Pancreas (tissue), 10 donors: ENCODE measurements around the gene OXNAD1. TPM values are rescaled to one million over a fixed set of nuclear protein-coding genes. Genes with fewer than 3 reads are reported as not detected.
"Not testable (repeated sequence)": the region's sequence is repeated elsewhere in the genome, so short reads cannot be mapped to it uniquely, and the experiment has no call there.

Source experiments
- ATAC-seq, 4 donors: fragments of 200-7000 bp; cut with Tn5 transposase; one replicate each; pipeline versions ENCODE4 v1.8.0 to v1.9.1; 2020; ENCODE audit warnings: mild to moderate bottlenecking in 4 of 4, moderate library complexity in 4 of 4
- DNase-seq, 6 donors: peaks; one replicate each; pipeline ENCODE4 v3.0.0-alpha.2; 2020
- FAIRE-seq: peaks from 2 replicates; lab custom pipeline; 2012; peaks lifted over from hg19 to GRCh38; lab: Jason Lieb, UNC
- H3K27ac ChIP-seq, 4 donors: fragments of 200-600 bp; sonication (generic); 1 replicate in 3 of 4; 2 replicates in 1 of 4; pipeline versions ENCODE4 v1.5.0 to v1.8.0; 2020
- H3K27me3 ChIP-seq, 4 donors: fragments of 200-600 bp; one replicate each; pipeline ENCODE4 v1.8.0; 2021
- H3K36me3 ChIP-seq, 3 donors: fragments of 200-600 bp; sonication (generic) in 1 of 3; one replicate each; pipeline versions ENCODE4 v1.5.0 to v1.8.0; 2020 to 2021
- H3K4me1 ChIP-seq, 3 donors: fragments of 200-600 bp; one replicate each; pipeline ENCODE4 v1.8.0; 2021
- H3K4me3 ChIP-seq, 4 donors: fragments of 200-600 bp; sonication (generic) in 2 of 4; one replicate each; pipeline versions ENCODE4 v1.5.0 to v1.8.0; 2020 to 2021
- H3K9me3 ChIP-seq, 4 donors: fragments of 200-600 bp; one replicate each; pipeline ENCODE4 v1.8.0; 2021
- CTCF ChIP-seq, 4 donors: fragments of 200-600 bp; sonication (generic) in 3 of 4; IDR thresholded peaks; one replicate each; pipeline versions ENCODE4 v1.5.0 to v1.8.0; 2021; ENCODE audit warnings: antibody characterized with exemption in 4 of 4
- WGBS, 2 donors: extraction: QIAGEN DNeasy Blood & Tissue Kit; methylation state at CpG; one replicate each; pipeline ENCODE4 v1.1.7; 2013; 5-methylcytosine and 5-hydroxymethylcytosine counted together
- intact Hi-C, 3 donors: fragments of 100-400 bp; cut with DNase I; formaldehyde crosslinking; loops; one replicate each; pipeline versions ENCODE4 v1.11.1 to v1.14.2; 2022
- polyA plus RNA-seq, 2 donors: library from polyadenylated mRNA; stranded (reverse); fragments of 200-250 nt; gene quantifications; one replicate each; pipeline ENCODE4 v1.2.3, GENCODE V29; 2013
- total RNA-seq, 6 donors: library from RNA; stranded (reverse); fragmentation: NEBNext Ultra II Directional in 4 of 6; extraction: Animal tissue kit (Norgen Biotek cat#: 25700) in 4 of 6; gene quantifications; one replicate each; pipeline versions ENCODE4 v1.2.1 to v1.2.4, GENCODE V29; 2021 to 2023
- donor health status: healthy with polysubstance abuse.
- donor health status: DM: no; HTN: no; CAD: no; lungs with moderate emphysema.
- donor health status: DM: no; HTN: no; CAD: no.
- donor health status: control.
- donor health status: control.
- donor health status: Bipolar disorder and iron deficiency.
- donor health status: DM: yes; HTN: yes; CAD: no.
- donor health status: DM: no; HTN: no; CAD: no.
- donor health status: DM: no; HTN: no; CAD: no.
- donor health status: DM: yes; HTN: yes; CAD: no.

Gene OXNAD1
- total and polyA plus RNA-seq, 8 donors = 2.8 to 6.7 (median 4.0) TPM

- Histone ChIP-seq H3K4me3 (no peak overlapping the region), H3K27ac (no peak overlapping the region), H3K4me1 (no peaks in the 10 kb centered on the region), H3K9me3 (no peaks in the 10 kb centered on the region), H3K27me3 (no peaks in the 10 kb centered on the region), H3K36me3 (peaks cover 0 to 7% (median 0%) of the 10 kb centered on the region in 3 donors)
- FAIRE-seq (no peak), ATAC-seq (no peak), DNase-seq (no peak)
- TF ChIP-seq CTCF (IDR thresholded peaks at IDR 0.05) = no peak
- WGBS, 2 donors = 91 to 94% methylated on average over 7 of the region's 7 CpGs
- intact Hi-C loops = no loop called here
These were observed 40.1 kb downstream of the OXNAD1 start for GRCh38 chr3:16305111-16305541.

GRCh38 chr3:16307832-16308531 lies 43.0 kb downstream of the OXNAD1 start:
- Histone ChIP-seq H3K4me1 (no peaks in the 10 kb centered on the region), H3K36me3 (peaks cover 0 to 7% (median 0%) of the 10 kb centered on the region in 3 donors), H3K4me3 (no peak overlapping the region), H3K27me3 (no peaks in the 10 kb centered on the region), H3K9me3 (no peaks in the 10 kb centered on the region), H3K27ac (no peak overlapping the region)
- WGBS, 2 donors = 80 to 89% methylated on average over 5 of the region's 5 CpGs
- DNase-seq (no peak), FAIRE-seq (no peak), ATAC-seq (no peak)
- TF ChIP-seq CTCF (IDR thresholded peaks at IDR 0.05) = no peak
- intact Hi-C loops = no loop called here

GRCh38 chr3:16308727-16309126 lies 43.7 kb downstream of the OXNAD1 start:
- whole genome bisulfite sequencing, 2 donors = 94 to 98% methylated on average over 1 of the region's 1 CpG
- Histone ChIP-seq H3K9me3 (no peaks in the 10 kb centered on the region), H3K27ac (no peak overlapping the region), H3K4me3 (no peak overlapping the region), H3K36me3 (peaks cover 0 to 7% (median 0%) of the 10 kb centered on the region in 3 donors), H3K27me3 (no peaks in the 10 kb centered on the region), H3K4me1 (no peaks in the 10 kb centered on the region)
- ATAC-seq = no peak
- intact Hi-C loops = no loop called here
- no peak for FAIRE-seq
- TF ChIP-seq CTCF (IDR thresholded peaks at IDR 0.05) = no peak
- no peak for DNase-seq

GRCh38 chr3:16309558-16309957 lies 44.5 kb downstream of the OXNAD1 start:
- 48 to 88% methylated on average over 2 of the region's 2 CpGs for WGBS, 2 donors
- intact Hi-C loops = no loop called here
- H3K4me3 ChIP-seq = no peak overlapping the region
- ATAC-seq = no peak
- peaks cover 0 to 7% (median 0%) of the 10 kb centered on the region in 3 donors for H3K36me3 ChIP-seq
- no peak for TF ChIP-seq CTCF (IDR thresholded peaks at IDR 0.05)
- no peaks in the 10 kb centered on the region for H3K4me1 ChIP-seq
- H3K9me3 ChIP-seq = no peaks in the 10 kb centered on the region
- DNase-seq = no peak
- no peaks in the 10 kb centered on the region for H3K27me3 ChIP-seq
- H3K27ac ChIP-seq = no peak overlapping the region
- no peak for FAIRE-seq

GRCh38 chr3:16310486-16310885 lies 45.5 kb downstream of the OXNAD1 start:
- H3K36me3 ChIP-seq, H3K27ac ChIP-seq, H3K9me3 ChIP-seq, H3K4me3 ChIP-seq, DNase-seq, FAIRE-seq, H3K4me1 ChIP-seq, intact Hi-C loops, H3K27me3 ChIP-seq, ATAC-seq: not testable (repeated sequence)
- WGBS, 2 donors = 96 to 97% methylated on average over 7 of the region's 7 CpGs
